Thymus (tissue), 11 donors: ENCODE measurements around the gene TMC3. TPM values are rescaled to one million over a fixed set of nuclear protein-coding genes. Genes with fewer than 3 reads are reported as not detected.

Experiments
- DNase-seq, 9 donors: peaks; one replicate each; pipeline ENCODE4 v3.0.0-alpha.2; 2013; ENCODE audit warnings: low spot score in 9 of 9, low read depth in 6 of 9, missing footprints in 1 of 9
- H3K27ac ChIP-seq, 2 donors: one replicate each; pipeline ENCODE4 v1.5.1; 2013; ENCODE audit warnings: control low read depth in 1 of 2, low read depth in 1 of 2, low read length in 1 of 2, mild to moderate bottlenecking in 1 of 2, moderate library complexity in 1 of 2
- H3K27me3 ChIP-seq, 2 donors: one replicate each; pipeline ENCODE4 v1.5.1; 2013; ENCODE audit warnings: low read length in 1 of 2; ENCODE audit not compliant: control insufficient read depth in 2 of 2, insufficient read depth in 1 of 2
- H3K36me3 ChIP-seq, 2 donors: one replicate each; pipeline ENCODE4 v1.5.1; 2013; ENCODE audit warnings: low read length in 1 of 2, mild to moderate bottlenecking in 1 of 2, moderate library complexity in 1 of 2; ENCODE audit not compliant: control insufficient read depth in 2 of 2, insufficient read depth in 2 of 2
- H3K4me1 ChIP-seq, 2 donors: one replicate each; pipeline ENCODE4 v1.5.1; 2013; ENCODE audit warnings: low read length in 2 of 2; ENCODE audit not compliant: control insufficient read depth in 2 of 2, insufficient read depth in 2 of 2
- H3K4me3 ChIP-seq, 2 donors: one replicate each; pipeline ENCODE4 v1.5.1; 2013; ENCODE audit warnings: low read length in 2 of 2, control low read depth in 1 of 2, mild to moderate bottlenecking in 1 of 2
- H3K9me3 ChIP-seq, 2 donors: one replicate each; pipeline ENCODE4 v1.5.1; 2013; ENCODE audit warnings: low read length in 1 of 2, mild to moderate bottlenecking in 1 of 2; ENCODE audit not compliant: control insufficient read depth in 2 of 2, insufficient read depth in 1 of 2
- WGBS: extraction: QIAGEN DNeasy Blood & Tissue Kit; methylation state at CpG from one replicate; pipeline ENCODE4 v1.1.7; 2013; 5-methylcytosine and 5-hydroxymethylcytosine counted together
- polyA plus RNA-seq: library from polyadenylated mRNA; stranded (reverse); fragments of 200-250 nt; gene quantifications from one replicate; pipeline ENCODE4 v1.2.3, GENCODE V29; 2013
- total RNA-seq: library from RNA; stranded (reverse); fragments of 120-200 nt; gene quantifications from one replicate; pipeline ENCODE4 v1.2.4, GENCODE V29; 2013
- donor health status: healthy.

Gene TMC3
- total and polyA plus RNA-seq, 2 donors: under 0.01 to 0.07 TPM

- 97% methylated on average over 3 of the region's 3 CpGs for WGBS
- no peak overlapping the region for H3K4me3 ChIP-seq
- no peaks in the 10 kb centered on the region for H3K36me3 ChIP-seq
- H3K4me1 ChIP-seq: peaks cover 41 to 54% of the 10 kb centered on the region in 2 donors
- no peaks in the 10 kb centered on the region for H3K27me3 ChIP-seq
- H3K27ac ChIP-seq: peak overlapping the region in 1 of 2 donors; percentile 64
- no peaks in the 10 kb centered on the region for H3K9me3 ChIP-seq
- no peak for DNase-seq
Observed at GRCh38 chr15:81288040-81288439, 86.0 kb downstream of the TMC3 start.

- Histone ChIP-seq H3K36me3 (no peaks in the 10 kb centered on the region), H3K27me3 (no peaks in the 10 kb centered on the region), H3K9me3 (no peaks in the 10 kb centered on the region), H3K4me1 (peaks cover 30 to 40% of the 10 kb centered on the region in 2 donors), H3K27ac (peak overlapping the region; percentile 72 to 88), H3K4me3 (no peak overlapping the region)
- 22% methylated on average over 2 of the region's 2 CpGs for WGBS
- peak in 1 of 9 donors; percentile 78 for DNase-seq
Observed at GRCh38 chr15:81286621-81287121, 87.3 kb downstream of the TMC3 start.

- DNase-seq: no peak
- H3K9me3 ChIP-seq: no peaks in the 10 kb centered on the region
- no peak overlapping the region for H3K4me3 ChIP-seq
- 96% methylated on average over 6 of the region's 6 CpGs for WGBS
- H3K27ac ChIP-seq: peak overlapping the region; percentile 72 to 81
- peaks cover 0 to 3% of the 10 kb centered on the region in 2 donors for H3K36me3 ChIP-seq
- H3K4me1 ChIP-seq: peaks cover 21 to 38% of the 10 kb centered on the region in 2 donors
- H3K27me3 ChIP-seq: no peaks in the 10 kb centered on the region
Observed at GRCh38 chr15:81285461-81285860, 88.6 kb downstream of the TMC3 start.

- no peaks in the 10 kb centered on the region for H3K9me3 ChIP-seq
- no peaks in the 10 kb centered on the region for H3K27me3 ChIP-seq
- H3K4me3 ChIP-seq: no peak overlapping the region
- WGBS: 87% methylated on average over 5 of the region's 5 CpGs
- H3K27ac ChIP-seq: peak overlapping the region in 1 of 2 donors; percentile 53
- peaks cover 21 to 40% of the 10 kb centered on the region in 2 donors for H3K4me1 ChIP-seq
- DNase-seq: no peak
- H3K36me3 ChIP-seq: peaks cover 0 to 3% of the 10 kb centered on the region in 2 donors
Observed at GRCh38 chr15:81284256-81285031, 89.6 kb downstream of the TMC3 start.

GRCh38 chr15:81282911-81283310, 91.1 kb downstream of the TMC3 start:
- Histone ChIP-seq H3K36me3 (peaks cover 0 to 3% of the 10 kb centered on the region in 2 donors), H3K4me3 (no peak overlapping the region), H3K4me1 (peaks cover 21 to 40% of the 10 kb centered on the region in 2 donors), H3K27ac (no peak overlapping the region), H3K9me3 (no peaks in the 10 kb centered on the region), H3K27me3 (no peaks in the 10 kb centered on the region)
- WGBS: 98% methylated on average over 5 of the region's 5 CpGs
- no peak for DNase-seq

- Histone ChIP-seq H3K27me3 (no peaks in the 10 kb centered on the region), H3K36me3 (peaks cover 0 to 3% of the 10 kb centered on the region in 2 donors), H3K9me3 (peaks cover 0 to 1% of the 10 kb centered on the region in 2 donors), H3K4me1 (peaks cover 21 to 40% of the 10 kb centered on the region in 2 donors), H3K4me3 (no peak overlapping the region), H3K27ac (no peak overlapping the region)
- WGBS: 95% methylated on average over 18 of the region's 18 CpGs
- no peak for DNase-seq
Observed at GRCh38 chr15:81282606-81282895, 91.5 kb downstream of the TMC3 start.

- Histone ChIP-seq H3K4me3 (no peak overlapping the region), H3K27ac (no peak overlapping the region), H3K9me3 (peaks cover 0 to 6% of the 10 kb centered on the region in 2 donors), H3K4me1 (peaks cover 15 to 36% of the 10 kb centered on the region in 2 donors), H3K36me3 (peaks cover 0 to 3% of the 10 kb centered on the region in 2 donors), H3K27me3 (no peaks in the 10 kb centered on the region)
- no peak for DNase-seq
- 96% methylated on average over 12 of the region's 12 CpGs for WGBS
Observed at GRCh38 chr15:81281766-81282605, 92.0 kb downstream of the TMC3 start.

GRCh38 chr15:81281456-81281735, 92.6 kb downstream of the TMC3 start:
- H3K36me3 ChIP-seq: peaks cover 0 to 3% of the 10 kb centered on the region in 2 donors
- H3K27ac ChIP-seq: no peak overlapping the region
- peaks cover 0 to 6% of the 10 kb centered on the region in 2 donors for H3K9me3 ChIP-seq
- no peak overlapping the region for H3K4me3 ChIP-seq
- no peaks in the 10 kb centered on the region for H3K27me3 ChIP-seq
- H3K4me1 ChIP-seq: peaks cover 13 to 31% of the 10 kb centered on the region in 2 donors
- WGBS: 97% methylated on average over 3 of the region's 3 CpGs
- DNase-seq: no peak
